Measurements from ENCODE around the gene MAP4K5.

GRCh38 chr14:50451854-50452253 is 80.5 kb downstream of the MAP4K5 start:
- TF ChIP-seq NR3C1 (IDR thresholded peaks at IDR 0.05), result no peak
- no peak for TF ChIP-seq ZNF302 (CRISPR knock-in tag; IDR thresholded peaks at IDR 0.05)
- TF ChIP-seq, protein P1, sequence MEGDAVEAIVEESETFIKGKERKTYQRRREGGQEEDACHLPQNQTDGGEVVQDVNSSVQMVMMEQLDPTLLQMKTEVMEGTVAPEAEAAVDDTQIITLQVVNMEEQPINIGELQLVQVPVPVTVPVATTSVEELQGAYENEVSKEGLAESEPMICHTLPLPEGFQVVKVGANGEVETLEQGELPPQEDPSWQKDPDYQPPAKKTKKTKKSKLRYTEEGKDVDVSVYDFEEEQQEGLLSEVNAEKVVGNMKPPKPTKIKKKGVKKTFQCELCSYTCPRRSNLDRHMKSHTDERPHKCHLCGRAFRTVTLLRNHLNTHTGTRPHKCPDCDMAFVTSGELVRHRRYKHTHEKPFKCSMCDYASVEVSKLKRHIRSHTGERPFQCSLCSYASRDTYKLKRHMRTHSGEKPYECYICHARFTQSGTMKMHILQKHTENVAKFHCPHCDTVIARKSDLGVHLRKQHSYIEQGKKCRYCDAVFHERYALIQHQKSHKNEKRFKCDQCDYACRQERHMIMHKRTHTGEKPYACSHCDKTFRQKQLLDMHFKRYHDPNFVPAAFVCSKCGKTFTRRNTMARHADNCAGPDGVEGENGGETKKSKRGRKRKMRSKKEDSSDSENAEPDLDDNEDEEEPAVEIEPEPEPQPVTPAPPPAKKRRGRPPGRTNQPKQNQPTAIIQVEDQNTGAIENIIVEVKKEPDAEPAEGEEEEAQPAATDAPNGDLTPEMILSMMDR (IDR thresholded peaks at IDR 0.05), result no peak
- no peak for TF ChIP-seq SMC3 (IDR thresholded peaks at IDR 0.05)

All from A549 (cell line).